H9 (cell line): ENCODE measurements around the gene CLCNKA. TPM values are rescaled to one million over a fixed set of nuclear protein-coding genes. Genes with fewer than 3 reads are reported as not detected.

ENCODE experiments used
- DNase-seq: peaks from one replicate; pipeline ENCODE4 v3.0.0-alpha.2; 2017
- H2AFZ ChIP-seq: one replicate; pipeline ENCODE4 v1.6.1; 2013; ENCODE audit warnings: mild to moderate bottlenecking, low read length, control low read depth, moderate library complexity
- H2AK5ac ChIP-seq: 2 replicates; pipeline ENCODE4 v1.6.1; 2013; ENCODE audit warnings: low read length, control low read depth, mixed read lengths; ENCODE audit not compliant: insufficient read length
- H2BK120ac ChIP-seq: one replicate; pipeline ENCODE4 v1.6.1; 2013; ENCODE audit warnings: low read depth, mild to moderate bottlenecking, low read length, control low read depth, inconsistent platforms; ENCODE audit not compliant: poor library complexity, severe bottlenecking
- H2BK12ac ChIP-seq: 2 replicates; pipeline ENCODE4 v1.6.1; 2013; ENCODE audit warnings: low read length, control low read depth, mixed read lengths, low read depth; ENCODE audit not compliant: insufficient read length
- H2BK15ac ChIP-seq: 2 replicates; pipeline ENCODE4 v1.6.1; 2013; ENCODE audit warnings: low read depth, low read length, control low read depth
- H2BK20ac ChIP-seq: one replicate; pipeline ENCODE4 v1.6.1; 2013; ENCODE audit warnings: low read depth, mild to moderate bottlenecking, low read length, control low read depth, inconsistent platforms; ENCODE audit not compliant: poor library complexity, severe bottlenecking
- H2BK5ac ChIP-seq: 2 replicates; pipeline ENCODE4 v1.6.1; 2013; ENCODE audit warnings: low read length, control low read depth, mixed read lengths; ENCODE audit not compliant: insufficient read length
- H3K14ac ChIP-seq: 2 replicates; pipeline ENCODE4 v1.6.1; 2013; ENCODE audit warnings: low read length, control low read depth; ENCODE audit not compliant: insufficient read depth
- H3K18ac ChIP-seq: 2 replicates; pipeline ENCODE4 v1.6.1; 2013; ENCODE audit warnings: low read depth, mild to moderate bottlenecking, mixed read lengths, low read length, control low read depth; ENCODE audit not compliant: insufficient read length
- H3K23ac ChIP-seq: 2 replicates; pipeline ENCODE4 v1.6.1; 2013; ENCODE audit warnings: low read length, control low read depth, mixed read lengths, low read depth; ENCODE audit not compliant: insufficient read length
- H3K23me2 ChIP-seq: 2 replicates; pipeline ENCODE4 v1.6.1; 2013; ENCODE audit warnings: low read depth, mild to moderate bottlenecking, mixed read lengths, low read length, control low read depth; ENCODE audit not compliant: insufficient read length, poor library complexity, severe bottlenecking
- H3K27ac ChIP-seq: 2 replicates; pipeline ENCODE4 v1.5.1; 2013; ENCODE audit warnings: low read length, control low read depth, mixed read lengths, low read depth; ENCODE audit not compliant: insufficient read length
- H3K27me3 ChIP-seq: 2 replicates; pipeline ENCODE4 v1.6.1; 2013; ENCODE audit warnings: low read length, control low read depth, inconsistent platforms; ENCODE audit not compliant: insufficient read depth
- H3K4ac ChIP-seq: 2 replicates; pipeline ENCODE4 v1.6.1; 2013; ENCODE audit warnings: low read depth, mild to moderate bottlenecking, control low read depth, inconsistent platforms, low read length, moderate library complexity
- H3K4me1 ChIP-seq: 2 replicates; pipeline ENCODE4 v1.6.1; 2013; ENCODE audit warnings: low read length, control low read depth, inconsistent platforms; ENCODE audit not compliant: insufficient read depth
- H3K4me2 ChIP-seq: 2 replicates; pipeline ENCODE4 v1.6.1; 2013; ENCODE audit warnings: low read length, control low read depth, mixed read lengths; ENCODE audit not compliant: insufficient read length, insufficient read depth
- H3K56ac ChIP-seq: 2 replicates; pipeline ENCODE4 v1.6.1; 2013; ENCODE audit warnings: low read depth, mild to moderate bottlenecking, mixed read lengths, low read length, control low read depth; ENCODE audit not compliant: insufficient read length
- H3K79me1 ChIP-seq: 2 replicates; pipeline ENCODE4 v1.6.1; 2013; ENCODE audit warnings: low read depth, mild to moderate bottlenecking, moderate library complexity, low read length, control low read depth, inconsistent platforms; ENCODE audit not compliant: insufficient read depth, poor library complexity, severe bottlenecking
- H3K79me2 ChIP-seq: 2 replicates; pipeline ENCODE4 v1.6.1; 2013; ENCODE audit warnings: low read length, control low read depth, inconsistent platforms; ENCODE audit not compliant: insufficient read depth
- H3K9ac ChIP-seq: 2 replicates; pipeline ENCODE4 v1.6.1; 2013; ENCODE audit warnings: low read length, control low read depth, mixed read lengths; ENCODE audit not compliant: insufficient read length; ENCODE audit errors: extremely low read depth
- H3K9me3 ChIP-seq: one replicate; pipeline ENCODE4 v1.6.1; 2013; ENCODE audit warnings: low read depth, low read length, inconsistent platforms; ENCODE audit not compliant: control insufficient read depth
- H3T11ph ChIP-seq: one replicate; pipeline ENCODE4 v1.6.1; 2013; ENCODE audit warnings: mild to moderate bottlenecking, low read length, control low read depth, inconsistent platforms
- H4K20me1 ChIP-seq: one replicate; pipeline ENCODE4 v1.6.1; 2013; ENCODE audit not compliant: control insufficient read depth, insufficient read length, insufficient read depth
- H4K5ac ChIP-seq: 2 replicates; pipeline ENCODE4 v1.6.1; 2013; ENCODE audit warnings: low read depth, mild to moderate bottlenecking, mixed read lengths, low read length, control low read depth; ENCODE audit not compliant: insufficient read length
- H4K8ac ChIP-seq: replicated peaks from 2 replicates; pipeline ENCODE4 v1.6.1; 2013; ENCODE audit warnings: low read length, control low read depth, mixed read lengths, low read depth; ENCODE audit not compliant: insufficient read length
- H4K91ac ChIP-seq: 2 replicates; pipeline ENCODE4 v1.6.1; 2013; ENCODE audit warnings: low read depth, mild to moderate bottlenecking, moderate library complexity, mixed read lengths, low read length, control low read depth; ENCODE audit not compliant: insufficient read length
- H3K27ac Mint-ChIP-seq, 3 experiments: 2 replicates in 2 of 3; 3 replicates in 1 of 3; pipeline ENCODE4 v1.8.0; 2020 to 2021; ENCODE audit warnings: mixed read lengths in 3 of 3, mild to moderate bottlenecking in 1 of 3, moderate library complexity in 1 of 3
- H3K27me3 Mint-ChIP-seq: 2 replicates; pipeline ENCODE4 v1.8.0; 2021; ENCODE audit warnings: low read depth, mild to moderate bottlenecking, moderate library complexity, mixed read lengths
- H3K36me3 Mint-ChIP-seq, 3 experiments: 2 replicates in 2 of 3; 3 replicates in 1 of 3; pipeline ENCODE4 v1.8.0; 2020 to 2021; ENCODE audit warnings: low read depth in 3 of 3, mixed read lengths in 3 of 3; ENCODE audit not compliant: insufficient read depth in 1 of 3
- H3K4me1 Mint-ChIP-seq, 2 experiments: 2 replicates each; pipeline ENCODE4 v1.8.0; 2020; ENCODE audit warnings: mixed read lengths in 2 of 2
- H3K4me3 Mint-ChIP-seq, 2 experiments: 2 replicates in 1 of 2; 3 replicates in 1 of 2; pipeline ENCODE4 v1.8.0; 2020 to 2021; ENCODE audit warnings: mild to moderate bottlenecking in 2 of 2, mixed read lengths in 2 of 2, moderate library complexity in 1 of 2
- H3K9me3 Mint-ChIP-seq, 2 experiments: 2 replicates in 1 of 2; 3 replicates in 1 of 2; pipeline ENCODE4 v1.8.0; 2020; ENCODE audit warnings: mild to moderate bottlenecking in 2 of 2, mixed read lengths in 2 of 2, moderate library complexity in 1 of 2
- WGBS: extraction: QIAGEN DNeasy Blood & Tissue Kit; methylation state at CpG from one replicate; pipeline ENCODE4 v1.1.7; 2013; ENCODE audit warnings: missing lambda C conversion rate, low lambda C conversion rate, mixed read lengths; ENCODE audit not compliant: insufficient read length; ENCODE audit errors: extremely low coverage; 5-methylcytosine and 5-hydroxymethylcytosine counted together
- total RNA-seq: library from RNA; stranded (reverse); gene quantifications from 2 replicates; pipeline ENCODE4 v1.2.1, GENCODE V29; 2021
- TF ChIP-seq, protein P1 (sequence below): fragments of 200-600 bp; sonication (generic); conservative IDR thresholded peaks from 3 replicates; pipeline ENCODE4 v1.8.0; 2021; ENCODE audit warnings: antibody characterized with exemption, mild to moderate bottlenecking

The CLCNKA gene
- total RNA-seq, 1 experiment from 2014 or later: 0.98 TPM

DNA sequence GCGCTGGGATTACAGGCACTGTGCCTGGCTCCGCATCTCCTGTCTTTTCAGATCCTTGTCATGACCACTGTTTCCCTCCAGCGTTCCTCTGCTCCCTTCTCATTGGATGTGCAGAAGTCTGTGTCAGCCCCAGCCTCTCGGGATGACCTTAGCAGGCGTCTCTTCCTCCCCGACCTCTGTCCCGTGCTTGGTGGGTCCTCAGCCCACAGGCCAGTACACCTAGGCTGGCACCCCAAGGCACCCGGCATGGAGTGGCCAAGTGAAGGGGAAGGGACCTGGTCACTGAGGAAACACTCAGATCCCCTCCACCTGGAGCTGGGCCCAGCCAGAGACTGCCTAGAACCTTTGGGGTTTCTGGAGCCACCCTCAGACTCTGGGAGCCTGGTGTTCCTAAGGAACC lies 19.4 kb downstream of the CLCNKA start:
- H4K20me1 ChIP-seq: no peaks in the 10 kb centered on the region
- H3K9ac ChIP-seq: no peak overlapping the region
- peaks cover 17% of the 10 kb centered on the region for H3K27me3 Mint-ChIP-seq
- H3K27ac ChIP-seq: no peak overlapping the region
- H2AK5ac ChIP-seq: no peak overlapping the region
- H4K8ac ChIP-seq: no peak overlapping the region
- no peak overlapping the region for H3K18ac ChIP-seq
- H4K5ac ChIP-seq: no peak overlapping the region
- no peaks in the 10 kb centered on the region for H3K9me3 ChIP-seq
- TF ChIP-seq, protein P1, sequence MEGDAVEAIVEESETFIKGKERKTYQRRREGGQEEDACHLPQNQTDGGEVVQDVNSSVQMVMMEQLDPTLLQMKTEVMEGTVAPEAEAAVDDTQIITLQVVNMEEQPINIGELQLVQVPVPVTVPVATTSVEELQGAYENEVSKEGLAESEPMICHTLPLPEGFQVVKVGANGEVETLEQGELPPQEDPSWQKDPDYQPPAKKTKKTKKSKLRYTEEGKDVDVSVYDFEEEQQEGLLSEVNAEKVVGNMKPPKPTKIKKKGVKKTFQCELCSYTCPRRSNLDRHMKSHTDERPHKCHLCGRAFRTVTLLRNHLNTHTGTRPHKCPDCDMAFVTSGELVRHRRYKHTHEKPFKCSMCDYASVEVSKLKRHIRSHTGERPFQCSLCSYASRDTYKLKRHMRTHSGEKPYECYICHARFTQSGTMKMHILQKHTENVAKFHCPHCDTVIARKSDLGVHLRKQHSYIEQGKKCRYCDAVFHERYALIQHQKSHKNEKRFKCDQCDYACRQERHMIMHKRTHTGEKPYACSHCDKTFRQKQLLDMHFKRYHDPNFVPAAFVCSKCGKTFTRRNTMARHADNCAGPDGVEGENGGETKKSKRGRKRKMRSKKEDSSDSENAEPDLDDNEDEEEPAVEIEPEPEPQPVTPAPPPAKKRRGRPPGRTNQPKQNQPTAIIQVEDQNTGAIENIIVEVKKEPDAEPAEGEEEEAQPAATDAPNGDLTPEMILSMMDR: no peak
- no peaks in the 10 kb centered on the region for H3K27me3 ChIP-seq
- H3T11ph ChIP-seq: no peak overlapping the region
- no peak overlapping the region for H3K56ac ChIP-seq
- H3K27ac Mint-ChIP-seq: peak overlapping the region in 1 of 3 experiments; percentile 53; a peak in 2 of 7 replicates
- no peak overlapping the region for H2BK12ac ChIP-seq
- WGBS: no CpG with 5 or more reads among the region's 8 CpGs
- H3K4me2 ChIP-seq: no peak overlapping the region
- no peak overlapping the region for H3K4me3 Mint-ChIP-seq
- H2AFZ ChIP-seq: no peak overlapping the region
- H3K36me3 Mint-ChIP-seq: no peaks in the 10 kb centered on the region
- H4K91ac ChIP-seq: no peak overlapping the region
- no peak overlapping the region for H3K23ac ChIP-seq
- no peak overlapping the region for H3K14ac ChIP-seq
- no peaks in the 10 kb centered on the region for H3K9me3 Mint-ChIP-seq
- peaks cover 0 to 6% of the 10 kb centered on the region in 2 experiments; a peak in 3 of 4 replicates for H3K4me1 Mint-ChIP-seq
- no peaks in the 10 kb centered on the region for H3K79me1 ChIP-seq
- H3K4me1 ChIP-seq: no peaks in the 10 kb centered on the region
- DNase-seq: no peak
- H3K79me2 ChIP-seq: no peaks in the 10 kb centered on the region
- no peak overlapping the region for H2BK120ac ChIP-seq
- no peak overlapping the region for H2BK15ac ChIP-seq
- H3K23me2 ChIP-seq: no peaks in the 10 kb centered on the region
- no peak overlapping the region for H3K4ac ChIP-seq
- no peak overlapping the region for H2BK5ac ChIP-seq
- H2BK20ac ChIP-seq: no peak overlapping the region
